BE2C (cell line): ENCODE data around the gene TNN.

Source experiments
- DNase-seq: peaks from one replicate; pipeline ENCODE4 v3.0.0-alpha.2; 2020
- H3K27me3 ChIP-seq: fragments of 250-450 bp; sonication (Bioruptor Pico); 2 replicates; pipeline ENCODE4 v1.5.1; 2020; ENCODE audit warnings: mild to moderate bottlenecking
- H3K36me3 ChIP-seq: fragments of 250-450 bp; sonication (Bioruptor Pico); 2 replicates; pipeline ENCODE4 v1.5.1; 2020; ENCODE audit warnings: mild to moderate bottlenecking
- H3K4me1 ChIP-seq: fragments of 250-450 bp; sonication (Bioruptor Pico); 2 replicates; pipeline ENCODE4 v1.5.1; 2020
- H3K4me3 ChIP-seq: 2 replicates; pipeline ENCODE4 v1.5.1; 2011; ENCODE audit warnings: low read depth, low read length
- H3K9me3 ChIP-seq: fragments of 250-450 bp; sonication (Bioruptor Pico); 2 replicates; pipeline ENCODE4 v1.5.1; 2020
- CTCF ChIP-seq: IDR thresholded peaks from 2 replicates; pipeline ENCODE4 v1.5.1; 2012; ENCODE audit warnings: mild to moderate bottlenecking, low read depth, low read length

TNN gene

GRCh38 chr1:175131095-175131494 lies 63.5 kb downstream of the TNN start:
- no peaks in the 10 kb centered on the region for H3K9me3 ChIP-seq
- DNase-seq, result no peak
- H3K4me3 ChIP-seq, result no peak overlapping the region
- H3K36me3 ChIP-seq, result no peaks in the 10 kb centered on the region
- H3K27me3 ChIP-seq, result no peaks in the 10 kb centered on the region; the same call in 1 of the 2 replicates
- TF ChIP-seq CTCF, result no peak
- H3K4me1 ChIP-seq, result peaks cover 10% of the 10 kb centered on the region

GRCh38 chr1:175132436-175132835 lies 64.8 kb downstream of the TNN start:
- Histone ChIP-seq H3K4me3 (no peak overlapping the region), H3K9me3 (no peaks in the 10 kb centered on the region), H3K4me1 (peaks cover 10% of the 10 kb centered on the region), H3K27me3 (no peaks in the 10 kb centered on the region; the same call in 1 of the 2 replicates), H3K36me3 (no peaks in the 10 kb centered on the region)
- DNase-seq, result no peak
- no peak for TF ChIP-seq CTCF

DNA sequence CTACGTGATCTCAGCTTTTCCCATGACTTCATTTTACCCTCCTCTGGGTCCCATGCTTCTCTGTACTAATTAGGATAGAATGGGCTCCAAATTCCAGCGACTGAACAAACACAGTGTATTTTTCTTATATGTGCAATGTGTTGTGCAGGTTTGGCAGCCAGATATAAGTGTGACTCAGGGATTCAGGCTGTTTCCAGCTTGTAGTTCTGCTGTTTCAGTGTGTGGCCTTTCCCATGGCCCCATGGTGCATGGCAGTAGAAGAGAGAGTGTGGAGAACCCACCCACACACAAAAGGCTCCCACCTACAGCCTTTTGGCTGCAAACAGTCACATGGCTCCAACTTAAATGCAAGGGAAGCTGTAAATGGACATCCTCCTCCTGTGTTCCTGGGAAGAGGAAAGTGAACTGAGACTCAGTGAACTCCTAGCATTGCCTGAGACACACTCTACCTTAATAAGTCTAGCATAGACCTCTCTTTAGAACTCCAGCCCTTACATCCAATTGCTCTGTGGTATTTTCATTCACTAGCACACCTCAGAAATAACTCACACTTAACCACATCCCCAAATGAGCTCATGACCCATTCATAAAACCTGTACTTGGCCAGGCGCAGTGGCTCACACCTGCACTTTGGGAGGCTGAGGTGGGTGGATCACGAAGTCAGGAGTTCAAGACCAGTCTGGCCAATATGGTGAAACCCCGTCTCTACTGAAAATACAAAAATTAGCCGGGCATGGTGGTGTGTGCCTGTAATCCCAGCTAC lies 66.2 kb downstream of the TNN start:
- H3K27me3 ChIP-seq, result no peaks in the 10 kb centered on the region; the same call in 1 of the 2 replicates
- H3K36me3 ChIP-seq, result no peaks in the 10 kb centered on the region
- H3K4me1 ChIP-seq, result peaks cover 10% of the 10 kb centered on the region
- no peak for TF ChIP-seq CTCF
- H3K9me3 ChIP-seq, result no peaks in the 10 kb centered on the region
- H3K4me3 ChIP-seq, result no peak overlapping the region
- no peak for DNase-seq

GRCh38 chr1:175134500-175134899 lies 66.9 kb downstream of the TNN start:
- Histone ChIP-seq H3K36me3 (no peaks in the 10 kb centered on the region), H3K4me1 (peaks cover 10% of the 10 kb centered on the region), H3K9me3 (no peaks in the 10 kb centered on the region), H3K27me3 (no peaks in the 10 kb centered on the region; the same call in 1 of the 2 replicates), H3K4me3 (no peak overlapping the region)
- no peak for DNase-seq
- TF ChIP-seq CTCF, result no peak

GRCh38 chr1:175136246-175136645 lies 68.6 kb downstream of the TNN start:
- H3K4me1 ChIP-seq, result no peaks in the 10 kb centered on the region
- no peak for DNase-seq
- no peaks in the 10 kb centered on the region for H3K36me3 ChIP-seq
- no peaks in the 10 kb centered on the region for H3K9me3 ChIP-seq
- no peak overlapping the region for H3K4me3 ChIP-seq
- TF ChIP-seq CTCF, result no peak
- H3K27me3 ChIP-seq, result no peaks in the 10 kb centered on the region; the same call in 1 of the 2 replicates

GRCh38 chr1:175137369-175137768 lies 69.7 kb downstream of the TNN start:
- Histone ChIP-seq H3K9me3 (no peaks in the 10 kb centered on the region), H3K27me3 (no peaks in the 10 kb centered on the region; the same call in 1 of the 2 replicates), H3K4me1 (no peaks in the 10 kb centered on the region), H3K36me3 (no peaks in the 10 kb centered on the region), H3K4me3 (no peak overlapping the region)
- no peak for DNase-seq
- no peak for TF ChIP-seq CTCF
